GM12875 (cell line): ENCODE data around the gene CLEC10A.

Experiments used
- H3K4me3 ChIP-seq: one replicate; pipeline ENCODE4 v1.5.1; 2011; ENCODE audit warnings: low read depth, low read length, control low read depth
- CTCF ChIP-seq: IDR thresholded peaks from 2 replicates; pipeline ENCODE4 v1.5.1; 2011; ENCODE audit warnings: low read depth, mild to moderate bottlenecking, control low read depth, inconsistent platforms, low read length, moderate library complexity, borderline replicate concordance; ENCODE audit not compliant: insufficient read depth

Gene CLEC10A

DNA sequence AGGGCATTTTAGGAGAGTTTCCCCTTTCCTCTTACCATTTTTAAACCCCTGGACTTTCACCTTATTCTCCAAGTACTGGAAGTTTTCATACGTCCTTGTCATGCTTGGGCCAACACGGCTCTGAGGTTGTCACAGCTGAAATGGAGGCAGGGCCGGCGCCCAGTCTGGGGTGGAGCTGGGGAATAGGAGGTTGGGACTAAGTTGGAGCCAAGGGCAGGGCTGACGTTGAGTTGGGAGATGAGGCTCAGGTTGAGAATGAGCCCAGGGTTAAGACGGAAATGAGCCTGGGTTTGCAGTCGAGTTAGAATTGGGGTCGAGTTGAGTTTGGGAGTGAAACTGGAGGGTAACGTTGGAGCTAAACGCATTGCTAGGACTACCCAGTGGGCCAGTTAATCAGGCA is 1.3 kb downstream of the CLEC10A start:
- no peak for TF ChIP-seq CTCF
- no peak overlapping the region for H3K4me3 ChIP-seq

- no peak for TF ChIP-seq CTCF
- H3K4me3 ChIP-seq = no peak overlapping the region
Observed at GRCh38 chr17:7077911-7078546, 2.0 kb downstream of the CLEC10A start.

DNA sequence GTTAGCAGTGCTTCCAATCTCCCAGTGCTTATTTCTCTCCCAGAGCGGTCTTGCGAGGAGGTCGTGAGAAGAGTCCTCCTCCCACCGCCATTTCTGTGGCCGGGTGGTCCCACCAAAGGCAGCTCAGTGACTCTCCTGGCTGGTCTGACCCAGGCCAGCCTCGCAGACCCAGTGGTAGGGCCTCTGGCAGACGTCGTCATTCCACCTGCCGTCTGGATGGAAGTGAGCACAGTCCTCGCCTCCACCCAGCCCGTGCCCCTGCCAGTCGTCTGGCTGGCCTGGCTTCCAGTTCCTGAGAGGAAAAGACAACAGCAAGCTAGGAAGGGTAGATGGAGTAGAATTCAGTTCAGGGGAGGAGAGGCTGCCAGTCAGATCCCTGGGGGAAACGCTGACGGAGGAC is 5.1 kb downstream of the CLEC10A start:
- TF ChIP-seq CTCF = no peak
- H3K4me3 ChIP-seq = no peak overlapping the region

DNA sequence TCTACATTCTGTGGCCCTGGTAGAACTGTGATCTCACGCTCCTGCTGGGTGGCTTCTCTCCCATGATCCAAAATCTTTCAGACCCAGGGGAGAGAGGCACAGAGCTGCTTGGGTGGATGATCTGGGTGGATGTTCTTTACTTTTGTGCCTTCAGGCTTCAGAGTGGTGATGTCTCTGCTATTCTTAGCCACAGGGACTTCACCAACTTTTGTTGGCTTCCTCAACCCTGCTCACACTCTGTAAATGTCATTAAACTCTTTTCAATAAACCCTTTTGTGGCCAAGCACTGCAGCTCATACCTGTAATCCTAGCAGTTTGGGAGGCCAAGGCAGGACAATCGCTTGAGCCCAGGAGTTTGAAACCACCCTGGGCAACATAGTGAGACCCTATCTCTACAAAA is 7.6 kb downstream of the CLEC10A start:
- no peak overlapping the region for H3K4me3 ChIP-seq
- no peak for TF ChIP-seq CTCF

DNA sequence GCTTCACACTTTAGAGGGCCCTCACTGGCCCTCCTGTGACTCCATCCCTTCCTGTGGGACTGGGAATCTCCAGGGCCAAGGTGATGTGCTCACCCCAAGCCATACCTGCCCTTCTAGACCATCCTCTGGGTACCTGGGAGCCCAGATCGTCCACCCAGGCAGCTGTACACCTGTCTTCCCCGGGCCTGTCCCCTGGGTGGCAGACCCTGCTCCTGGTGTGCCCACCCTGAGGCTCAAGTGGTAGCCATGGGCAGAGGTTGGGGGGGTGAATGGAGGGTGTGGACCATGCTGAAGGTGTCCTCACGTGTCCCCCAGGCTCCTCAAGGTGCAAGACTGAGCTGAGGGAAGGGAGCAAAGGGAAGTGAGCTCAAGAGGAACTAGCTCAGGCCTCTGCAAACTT is 9.3 kb downstream of the CLEC10A start:
- no peak for TF ChIP-seq CTCF
- no peak overlapping the region for H3K4me3 ChIP-seq

DNA sequence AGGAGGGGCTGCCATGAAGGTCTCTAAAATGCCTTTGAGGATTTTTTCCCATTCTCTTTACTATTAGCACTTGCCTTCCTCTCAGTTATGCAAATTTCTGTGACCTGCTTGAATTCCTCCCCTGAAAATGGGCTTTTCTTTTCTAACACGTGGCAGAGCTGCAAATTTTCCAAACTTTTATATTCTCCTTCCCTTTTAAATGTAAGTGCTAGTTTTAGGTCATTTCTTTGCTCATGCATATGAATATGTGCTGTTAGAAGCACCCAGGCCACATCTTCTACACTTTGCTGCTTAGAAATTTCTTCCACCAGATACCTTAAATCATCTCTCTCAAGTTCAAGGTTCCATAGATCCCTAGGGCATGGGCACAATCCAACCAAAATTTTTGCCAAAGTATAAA is 11.8 kb downstream of the CLEC10A start:
- TF ChIP-seq CTCF = no peak

DNA sequence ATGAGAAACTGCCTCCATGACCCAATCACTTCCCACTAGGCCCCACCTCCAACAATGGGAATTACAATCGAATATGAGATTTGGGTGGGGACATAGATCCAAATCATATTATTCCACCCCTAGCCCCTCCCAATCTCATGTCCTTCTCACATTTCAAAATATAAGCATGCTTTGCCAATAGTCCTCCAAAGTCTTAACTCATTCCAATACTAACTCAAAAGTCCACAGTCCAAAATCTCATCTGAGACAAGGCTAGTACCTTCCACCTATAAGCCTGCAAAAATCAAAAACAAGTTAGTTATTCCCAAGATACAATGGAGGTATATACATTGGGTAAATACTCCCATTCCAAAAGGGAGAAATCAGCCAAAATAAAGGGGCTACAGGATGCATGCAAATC is 12.9 kb downstream of the CLEC10A start:
- TF ChIP-seq CTCF = no peak
- no peak overlapping the region for H3K4me3 ChIP-seq

More for the DNA sequence above, 11.8 kb downstream of the CLEC10A start:
- H3K4me3 ChIP-seq = no peak overlapping the region
